Duodenal mucosa (tissue), 2 donors: ENCODE results near the gene MYD88.

ENCODE experiments used
- H3K27ac ChIP-seq: one replicate; pipeline ENCODE4 v1.7.0; 2013; ENCODE audit warnings: low read depth, low read length
- H3K27me3 ChIP-seq, 2 donors: one replicate each; pipeline ENCODE4 v1.7.0; 2013; ENCODE audit warnings: low read length in 2 of 2, control low read depth in 1 of 2; ENCODE audit not compliant: insufficient read depth in 2 of 2, control insufficient read depth in 1 of 2
- H3K36me3 ChIP-seq, 2 donors: one replicate each; pipeline ENCODE4 v1.7.0; 2013; ENCODE audit warnings: low read length in 2 of 2, control low read depth in 1 of 2; ENCODE audit not compliant: insufficient read depth in 2 of 2, control insufficient read depth in 1 of 2
- H3K4me1 ChIP-seq, 2 donors: one replicate each; pipeline ENCODE4 v1.7.0; 2013; ENCODE audit warnings: low read length in 2 of 2, control low read depth in 1 of 2; ENCODE audit not compliant: insufficient read depth in 2 of 2, control insufficient read depth in 1 of 2
- H3K4me3 ChIP-seq, 2 donors: one replicate each; pipeline ENCODE4 v1.7.0; 2013; ENCODE audit warnings: low read length in 2 of 2, low read depth in 1 of 2
- H3K9ac ChIP-seq, 2 donors: one replicate each; pipeline ENCODE4 v1.7.0; 2013; ENCODE audit warnings: low read length in 2 of 2, low read depth in 1 of 2
- H3K9me3 ChIP-seq, 2 donors: one replicate each; pipeline ENCODE4 v1.7.0; 2013; ENCODE audit warnings: low read length in 2 of 2, control low read depth in 1 of 2; ENCODE audit not compliant: control insufficient read depth in 1 of 2

MYD88 gene

GRCh38 chr3:38186781-38187180, 48.3 kb downstream of the MYD88 start:
- Histone ChIP-seq H3K9me3 (peaks cover 0 to 6% of the 10 kb centered on the region in 2 donors), H3K27ac (no peak overlapping the region), H3K4me1 (peaks cover 0 to 9% of the 10 kb centered on the region in 2 donors), H3K4me3 (no peak overlapping the region), H3K36me3 (peaks cover 6 to 15% of the 10 kb centered on the region in 2 donors), H3K27me3 (no peaks in the 10 kb centered on the region), H3K9ac (no peak overlapping the region)

GRCh38 chr3:38190481-38190881, 52.0 kb downstream of the MYD88 start:
- peaks cover 0 to 6% of the 10 kb centered on the region in 2 donors for H3K9me3 ChIP-seq
- H3K27ac ChIP-seq = no peak overlapping the region
- H3K9ac ChIP-seq = no peak overlapping the region
- H3K27me3 ChIP-seq = no peaks in the 10 kb centered on the region
- no peak overlapping the region for H3K4me3 ChIP-seq
- peaks cover 0 to 6% of the 10 kb centered on the region in 2 donors for H3K4me1 ChIP-seq
- peaks cover 6 to 23% of the 10 kb centered on the region in 2 donors for H3K36me3 ChIP-seq
